Brain microvascular endothelial cell (primary cell): ENCODE data around the gene ATF5.

ENCODE experiments used
- DNase-seq: peaks from one replicate; pipeline ENCODE4 v3.0.0-alpha.2; 2020
- H3K27ac ChIP-seq: fragments of 250-450 bp; sonication (Bioruptor Pico); 2 replicates; pipeline ENCODE4 v1.5.1; 2020; ENCODE audit warnings: mild to moderate bottlenecking, moderate library complexity
- H3K27me3 ChIP-seq: fragments of 250-450 bp; sonication (Bioruptor Pico); replicated peaks from 2 replicates; pipeline ENCODE4 v1.5.1; 2020; ENCODE audit warnings: mild to moderate bottlenecking
- H3K36me3 ChIP-seq: fragments of 250-450 bp; sonication (Bioruptor Pico); replicated peaks from 2 replicates; pipeline ENCODE4 v1.5.1; 2020; ENCODE audit warnings: mild to moderate bottlenecking
- H3K4me3 ChIP-seq: 2 replicates; pipeline ENCODE4 v1.5.1; 2011; ENCODE audit warnings: low read depth, mild to moderate bottlenecking, control low read depth, low read length, moderate library complexity
- in situ Hi-C: cut with HindIII; loops from 2 replicates; pipeline ENCODE4 v1.10.0; 2017; ENCODE audit warnings: low sequenced_read_pairs, low pct_ligation_motif_present
- TF ChIP-seq, protein P1 (sequence below): IDR thresholded peaks from 2 replicates; pipeline ENCODE4 v1.5.1; 2011; ENCODE audit warnings: low read depth, mild to moderate bottlenecking, moderate library complexity, low read length, control low read depth, inconsistent platforms; ENCODE audit errors: missing control alignments

Gene ATF5

GRCh38 chr19:49916839-49917733 lies 11.9 kb upstream of the ATF5 start:
- TF ChIP-seq, protein P1, sequence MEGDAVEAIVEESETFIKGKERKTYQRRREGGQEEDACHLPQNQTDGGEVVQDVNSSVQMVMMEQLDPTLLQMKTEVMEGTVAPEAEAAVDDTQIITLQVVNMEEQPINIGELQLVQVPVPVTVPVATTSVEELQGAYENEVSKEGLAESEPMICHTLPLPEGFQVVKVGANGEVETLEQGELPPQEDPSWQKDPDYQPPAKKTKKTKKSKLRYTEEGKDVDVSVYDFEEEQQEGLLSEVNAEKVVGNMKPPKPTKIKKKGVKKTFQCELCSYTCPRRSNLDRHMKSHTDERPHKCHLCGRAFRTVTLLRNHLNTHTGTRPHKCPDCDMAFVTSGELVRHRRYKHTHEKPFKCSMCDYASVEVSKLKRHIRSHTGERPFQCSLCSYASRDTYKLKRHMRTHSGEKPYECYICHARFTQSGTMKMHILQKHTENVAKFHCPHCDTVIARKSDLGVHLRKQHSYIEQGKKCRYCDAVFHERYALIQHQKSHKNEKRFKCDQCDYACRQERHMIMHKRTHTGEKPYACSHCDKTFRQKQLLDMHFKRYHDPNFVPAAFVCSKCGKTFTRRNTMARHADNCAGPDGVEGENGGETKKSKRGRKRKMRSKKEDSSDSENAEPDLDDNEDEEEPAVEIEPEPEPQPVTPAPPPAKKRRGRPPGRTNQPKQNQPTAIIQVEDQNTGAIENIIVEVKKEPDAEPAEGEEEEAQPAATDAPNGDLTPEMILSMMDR: peak; percentile 45
- Histone ChIP-seq H3K4me3 (no peak overlapping the region), H3K27me3 (no peaks in the 10 kb centered on the region), H3K36me3 (peaks cover 40% of the 10 kb centered on the region), H3K27ac (no peak overlapping the region)
- DNase-seq: no peak
- in situ Hi-C loops: no loop called here

GRCh38 chr19:49918089-49918488 lies 10.9 kb upstream of the ATF5 start:
- TF ChIP-seq, protein P1: no peak
- no peak for DNase-seq
- Histone ChIP-seq H3K27me3 (no peaks in the 10 kb centered on the region), H3K4me3 (no peak overlapping the region), H3K36me3 (peaks cover 35% of the 10 kb centered on the region), H3K27ac (no peak overlapping the region)
- in situ Hi-C loops: no loop called here

- peaks cover 31% of the 10 kb centered on the region for H3K36me3 ChIP-seq
- no peak overlapping the region for H3K27ac ChIP-seq
- TF ChIP-seq, protein P1: no peak
- in situ Hi-C loops: no loop called here
- H3K27me3 ChIP-seq: no peaks in the 10 kb centered on the region
- H3K4me3 ChIP-seq: no peak overlapping the region
- no peak for DNase-seq
Observed at GRCh38 chr19:49920624-49921363, 8.2 kb upstream of the ATF5 start.

DNA sequence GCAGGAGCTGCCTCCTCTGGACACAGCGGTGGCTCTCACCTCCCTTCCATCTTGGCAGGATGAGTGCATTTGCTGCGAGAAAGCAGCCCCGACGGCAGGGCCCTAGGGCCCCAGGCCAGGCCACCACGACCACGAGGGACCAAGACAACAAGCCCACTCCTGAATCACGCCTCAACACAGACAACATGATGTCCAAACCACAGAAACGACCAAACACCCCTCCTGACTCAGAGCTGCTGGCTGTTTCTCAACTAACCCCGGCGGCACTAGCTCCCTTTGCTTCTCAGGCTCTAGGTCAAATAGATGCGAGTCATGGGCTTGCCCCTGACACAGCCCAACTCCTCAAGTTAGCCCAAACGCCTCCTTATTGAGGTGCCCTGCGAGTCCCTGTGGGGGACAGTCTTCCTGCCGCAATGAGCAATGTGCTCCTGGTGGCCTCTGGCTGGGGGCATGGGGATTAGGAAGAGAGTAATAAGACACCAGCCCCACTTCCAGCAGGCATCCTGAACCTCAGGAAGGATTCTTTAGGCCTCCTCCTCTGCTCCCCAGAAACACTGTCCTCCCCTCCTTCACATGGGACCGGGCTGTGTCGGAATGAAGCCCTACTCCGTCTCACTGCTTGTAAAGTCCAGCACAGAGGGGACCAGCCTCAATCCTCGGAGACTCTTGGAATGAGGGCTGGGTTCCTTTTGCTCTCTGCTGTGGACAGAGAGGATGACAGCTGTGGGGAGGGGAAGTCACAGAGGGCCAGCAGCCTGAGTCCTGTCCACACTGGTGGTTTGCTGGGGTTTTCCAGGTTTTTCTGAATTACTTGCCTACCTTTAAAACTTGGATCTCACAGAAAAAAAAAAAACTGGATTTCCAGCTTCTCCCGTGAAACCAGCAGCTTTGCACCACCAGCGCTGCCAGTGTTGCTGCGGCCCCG lies 6.9 kb upstream of the ATF5 start:
- TF ChIP-seq, protein P1: no peak
- no peak overlapping the region for H3K4me3 ChIP-seq
- H3K36me3 ChIP-seq: peaks cover 30% of the 10 kb centered on the region
- H3K27ac ChIP-seq: peak overlapping the region; percentile 43
- in situ Hi-C loops: no loop called here
- DNase-seq: peak; percentile 72
- no peaks in the 10 kb centered on the region for H3K27me3 ChIP-seq

GRCh38 chr19:49923055-49924003 lies 5.7 kb upstream of the ATF5 start:
- peaks cover 26% of the 10 kb centered on the region for H3K36me3 ChIP-seq
- H3K4me3 ChIP-seq: no peak overlapping the region
- TF ChIP-seq, protein P1: no peak
- DNase-seq: no peak
- no peaks in the 10 kb centered on the region for H3K27me3 ChIP-seq
- no peak overlapping the region for H3K27ac ChIP-seq
- in situ Hi-C loops: no loop called here
